ENCODE results near the gene C1orf115. TPM values are rescaled to one million over a fixed set of nuclear protein-coding genes. Genes with fewer than 3 reads are reported as not detected.

C1orf115 gene
- polyA plus RNA-seq, 3 donors, result 0.47 to 3.1 (median 1.9) TPM

- no peak overlapping the region for H3K27ac Mint-ChIP-seq
Measured at GRCh38 chr1:220655961-220656740, 34.0 kb upstream of the C1orf115 start.

GRCh38 chr1:220666349-220666748, 23.8 kb upstream of the C1orf115 start:
- 89% methylated on average over 3 of the region's 3 CpGs for WGBS (ENCODE audit: insufficient coverage)
- Histone ChIP-seq H4K20me1 (ENCODE audit: insufficient read depth, low read length) (no peaks in the 10 kb centered on the region), H3K36me3 (replicated peaks in 1 of 2; ENCODE audit: control insufficient read depth in 1 of 2, insufficient read depth in 2 of 2, low read length in 2 of 2) (no peaks in the 10 kb centered on the region), H3K27ac (ENCODE audit: low read depth in 1 of 2, low read length in 2 of 2) (no peak overlapping the region), H3K9me3 (replicated peaks in 1 of 2; ENCODE audit: control insufficient read depth in 1 of 2, insufficient read depth in 1 of 2, low read length in 2 of 2) (peaks cover 0 to 3% of the 10 kb centered on the region in 2 donors), H3K9ac (ENCODE audit: insufficient read depth, low read length, poor library complexity, severe bottlenecking) (no peak overlapping the region), H3K4me1 (ENCODE audit: control insufficient read depth in 1 of 2, insufficient read depth in 2 of 2, low read length in 2 of 2) (no peaks in the 10 kb centered on the region), H3K4me3 (replicated peaks in 1 of 3; ENCODE audit: low read depth in 2 of 3, low read length in 3 of 3) (no peak overlapping the region), H3K27me3 (ENCODE audit: control insufficient read depth in 2 of 2, insufficient read depth in 2 of 2, low read length in 2 of 2) (no peaks in the 10 kb centered on the region), H3K79me2 (ENCODE audit: insufficient read depth, low read length) (no peaks in the 10 kb centered on the region), H3K4me2 (replicated peaks; ENCODE audit: extremely low read depth, low read length, poor library complexity, severe bottlenecking) (no peak overlapping the region), H2AFZ (ENCODE audit: insufficient read depth, low read depth, low read length, poor library complexity, severe bottlenecking) (no peak overlapping the region)
- TF ChIP-seq CTCF (IDR thresholded peaks at IDR 0.05), result no peak
- H3K27me3 Mint-ChIP-seq (ENCODE audit: low read depth in 3 of 3), result peaks cover 0 to 11% (median 2%) of the 10 kb centered on the region in 3 donors
- no peaks in the 10 kb centered on the region for H3K4me1 Mint-ChIP-seq
- H3K9me3 Mint-ChIP-seq, result peaks cover 1 to 20% (median 11%) of the 10 kb centered on the region in 7 donors
- no peaks in the 10 kb centered on the region for H3K36me3 Mint-ChIP-seq
- DNase-seq, result no peak
- intact Hi-C loops (cut with micrococcal nuclease), result no loop called here
- no peak overlapping the region for H3K27ac Mint-ChIP-seq
- H3K4me3 Mint-ChIP-seq, result no peak overlapping the region

More at GRCh38 chr1:220655961-220656740, 34.0 kb upstream of the C1orf115 start:
- peaks cover 0 to 3% of the 10 kb centered on the region in 2 donors for H3K27me3 ChIP-seq (ENCODE audit: control insufficient read depth in 2 of 2, insufficient read depth in 2 of 2, low read length in 2 of 2)
- no peaks in the 10 kb centered on the region for H3K9me3 ChIP-seq (replicated peaks in 1 of 2; ENCODE audit: control insufficient read depth in 1 of 2, insufficient read depth in 1 of 2, low read length in 2 of 2)
- H3K4me2 ChIP-seq (replicated peaks; ENCODE audit: extremely low read depth, low read length, poor library complexity, severe bottlenecking), result no peak overlapping the region
- H3K79me2 ChIP-seq (ENCODE audit: insufficient read depth, low read length), result no peaks in the 10 kb centered on the region
- Mint-ChIP-seq H3K27me3 (ENCODE audit: low read depth in 3 of 3) (peaks cover 0 to 7% (median 0%) of the 10 kb centered on the region in 3 donors), H3K4me3 (no peak overlapping the region), H3K4me1 (peaks cover 6% of the 10 kb centered on the region), H3K9me3 (peaks cover 0 to 2% (median 0%) of the 10 kb centered on the region in 7 donors), H3K36me3 (no peaks in the 10 kb centered on the region)
- H2AFZ ChIP-seq (ENCODE audit: insufficient read depth, low read depth, low read length, poor library complexity, severe bottlenecking), result no peak overlapping the region
- no peak overlapping the region for H3K27ac ChIP-seq (ENCODE audit: low read depth in 1 of 2, low read length in 2 of 2)
- no peaks in the 10 kb centered on the region for H4K20me1 ChIP-seq (ENCODE audit: insufficient read depth, low read length)
- intact Hi-C loops (cut with micrococcal nuclease), result no loop called here
- no peak for TF ChIP-seq CTCF (IDR thresholded peaks at IDR 0.05)
- no peak for DNase-seq
- H3K4me1 ChIP-seq (ENCODE audit: control insufficient read depth in 1 of 2, insufficient read depth in 2 of 2, low read length in 2 of 2), result no peaks in the 10 kb centered on the region
- H3K4me3 ChIP-seq (replicated peaks in 1 of 3; ENCODE audit: low read depth in 2 of 3, low read length in 3 of 3), result no peak overlapping the region
- H3K36me3 ChIP-seq (replicated peaks in 1 of 2; ENCODE audit: control insufficient read depth in 1 of 2, insufficient read depth in 2 of 2, low read length in 2 of 2), result no peaks in the 10 kb centered on the region
- no peak overlapping the region for H3K9ac ChIP-seq (ENCODE audit: insufficient read depth, low read length, poor library complexity, severe bottlenecking)

Data from CD14-positive monocyte (primary cell).